Astrocyte (in vitro differentiated cells and primary cell): ENCODE data around the gene RASGRP3.

ENCODE experiments used
- EZH2 ChIP-seq: IDR thresholded peaks from 2 replicates; pipeline ENCODE4 v1.6.1; 2012; ENCODE audit warnings: mild to moderate bottlenecking, low read length, inconsistent platforms; ENCODE audit not compliant: insufficient read depth
- TF ChIP-seq, protein P1 (sequence below): IDR thresholded peaks from 2 replicates; pipeline ENCODE4 v1.5.1; 2011; ENCODE audit warnings: low read depth, mild to moderate bottlenecking, inconsistent platforms, low read length, moderate library complexity; ENCODE audit not compliant: insufficient read depth

DNA sequence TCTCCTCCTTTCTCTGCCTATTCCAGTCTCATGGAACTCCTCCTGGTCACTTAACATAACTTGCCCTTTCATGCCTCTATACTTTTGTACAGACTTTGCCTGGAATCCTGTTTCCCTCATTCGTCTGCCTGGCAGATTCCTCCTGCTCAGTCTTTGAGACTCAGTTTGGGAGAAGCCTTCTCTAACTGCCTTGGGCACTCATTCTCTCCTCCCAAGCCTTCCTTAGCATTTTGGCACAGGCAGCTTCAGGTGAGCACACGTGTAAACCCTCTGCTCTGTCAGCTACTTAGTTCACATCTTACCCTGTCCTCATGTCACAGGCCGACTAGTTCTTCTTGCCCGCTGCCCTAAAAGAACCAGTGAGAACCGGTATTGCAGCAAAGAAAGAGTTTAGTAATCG, 128.6 kb downstream of the RASGRP3 start:
- TF ChIP-seq, protein P1, sequence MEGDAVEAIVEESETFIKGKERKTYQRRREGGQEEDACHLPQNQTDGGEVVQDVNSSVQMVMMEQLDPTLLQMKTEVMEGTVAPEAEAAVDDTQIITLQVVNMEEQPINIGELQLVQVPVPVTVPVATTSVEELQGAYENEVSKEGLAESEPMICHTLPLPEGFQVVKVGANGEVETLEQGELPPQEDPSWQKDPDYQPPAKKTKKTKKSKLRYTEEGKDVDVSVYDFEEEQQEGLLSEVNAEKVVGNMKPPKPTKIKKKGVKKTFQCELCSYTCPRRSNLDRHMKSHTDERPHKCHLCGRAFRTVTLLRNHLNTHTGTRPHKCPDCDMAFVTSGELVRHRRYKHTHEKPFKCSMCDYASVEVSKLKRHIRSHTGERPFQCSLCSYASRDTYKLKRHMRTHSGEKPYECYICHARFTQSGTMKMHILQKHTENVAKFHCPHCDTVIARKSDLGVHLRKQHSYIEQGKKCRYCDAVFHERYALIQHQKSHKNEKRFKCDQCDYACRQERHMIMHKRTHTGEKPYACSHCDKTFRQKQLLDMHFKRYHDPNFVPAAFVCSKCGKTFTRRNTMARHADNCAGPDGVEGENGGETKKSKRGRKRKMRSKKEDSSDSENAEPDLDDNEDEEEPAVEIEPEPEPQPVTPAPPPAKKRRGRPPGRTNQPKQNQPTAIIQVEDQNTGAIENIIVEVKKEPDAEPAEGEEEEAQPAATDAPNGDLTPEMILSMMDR: no peak
- no peak for TF ChIP-seq EZH2
